GM23338 (cell line): ENCODE measurements around the gene ZNF469. TPM values are rescaled to one million over a fixed set of nuclear protein-coding genes. Genes with fewer than 3 reads are reported as not detected.

Experiments used
- ATAC-seq: fragments of 200-7000 bp; cut with Tn5 transposase; 3 replicates; pipeline ENCODE4 v1.9.1; 2020
- DNase-seq: peaks from one replicate; pipeline ENCODE4 v3.0.0-alpha.2; 2015; ENCODE audit warnings: low spot score
- H2AFZ ChIP-seq: fragments of 200-600 bp; sonication (generic); 2 replicates; pipeline ENCODE4 v1.8.0; 2016; ENCODE audit warnings: antibody characterized with exemption, mild to moderate bottlenecking, moderate library complexity
- H3F3A ChIP-seq: fragments of 200-600 bp; sonication (generic); replicated peaks from 2 replicates; pipeline ENCODE4 v1.8.0; 2017; ENCODE audit warnings: antibody characterized with exemption, mixed run types, low read depth
- H3K27ac ChIP-seq: fragments of 200-600 bp; sonication (generic); 2 replicates; pipeline ENCODE4 v1.6.1; 2016; ENCODE audit warnings: low read depth
- H3K27me3 ChIP-seq: fragments of 200-600 bp; sonication (generic); 2 replicates; pipeline ENCODE4 v1.8.0; 2016; ENCODE audit warnings: mild to moderate bottlenecking, mixed run types, moderate library complexity; ENCODE audit not compliant: insufficient read depth
- H3K36me3 ChIP-seq: fragments of 200-600 bp; sonication (generic); 2 replicates; pipeline ENCODE4 v1.8.0; 2016; ENCODE audit warnings: mild to moderate bottlenecking; ENCODE audit not compliant: insufficient read depth
- H3K4me1 ChIP-seq: fragments of 200-600 bp; sonication (generic); 2 replicates; pipeline ENCODE4 v1.8.0; 2016; ENCODE audit warnings: mild to moderate bottlenecking, moderate library complexity; ENCODE audit not compliant: insufficient read depth
- H3K4me2 ChIP-seq: fragments of 200-600 bp; sonication (generic); 2 replicates; pipeline ENCODE4 v1.7.1; 2017; ENCODE audit warnings: mixed run types
- H3K4me3 ChIP-seq: fragments of 200-600 bp; sonication (generic); 2 replicates; pipeline ENCODE4 v1.6.1; 2016; ENCODE audit warnings: mixed run types
- H3K79me2 ChIP-seq: fragments of 200-600 bp; sonication (generic); replicated peaks from 2 replicates; pipeline ENCODE4 v1.8.0; 2017; ENCODE audit warnings: mild to moderate bottlenecking; ENCODE audit not compliant: insufficient read depth
- H3K9me2 ChIP-seq: fragments of 200-600 bp; sonication (generic); 2 replicates; pipeline ENCODE4 v1.8.0; 2017; ENCODE audit not compliant: insufficient read depth
- H4K20me1 ChIP-seq: fragments of 200-600 bp; sonication (generic); replicated peaks from 2 replicates; pipeline ENCODE4 v1.8.0; 2017; ENCODE audit warnings: mild to moderate bottlenecking; ENCODE audit not compliant: insufficient read depth
- H3K27ac Mint-ChIP-seq: 2 replicates; pipeline ENCODE4 v1.8.0; 2020; ENCODE audit warnings: inconsistent platforms, mild to moderate bottlenecking, moderate library complexity, mixed read lengths
- H3K27me3 Mint-ChIP-seq: 3 replicates; pipeline ENCODE4 v1.8.0; 2022; ENCODE audit warnings: low read depth, mild to moderate bottlenecking, moderate library complexity, mixed read lengths, inconsistent platforms; ENCODE audit not compliant: insufficient read depth, poor library complexity
- H3K36me3 Mint-ChIP-seq: 3 replicates; pipeline ENCODE4 v1.8.0; 2021; ENCODE audit warnings: low read depth, mild to moderate bottlenecking, inconsistent platforms, moderate library complexity, mixed read lengths
- H3K4me1 Mint-ChIP-seq: 3 replicates; pipeline ENCODE4 v1.8.0; 2020; ENCODE audit warnings: mild to moderate bottlenecking, inconsistent platforms, mixed read lengths
- H3K4me3 Mint-ChIP-seq: 3 replicates; pipeline ENCODE4 v1.8.0; 2021; ENCODE audit warnings: moderate library complexity, mild to moderate bottlenecking, inconsistent platforms, mixed read lengths
- H3K9me3 Mint-ChIP-seq: 3 replicates; pipeline ENCODE4 v1.8.0; 2020; ENCODE audit warnings: moderate library complexity, mild to moderate bottlenecking, inconsistent platforms, mixed read lengths
- CREB1 ChIP-seq: fragments of 250-450 bp; sonication (Bioruptor Pico); IDR thresholded peaks from 2 replicates; pipeline ENCODE4 v1.5.0; 2020; ENCODE audit warnings: low read depth, mild to moderate bottlenecking, moderate library complexity
- ZNF331 ChIP-seq: fragments of 250-450 bp; sonication (Bioruptor Pico); IDR thresholded peaks from 2 replicates; pipeline ENCODE4 v1.5.0; 2020; ENCODE audit warnings: low read depth, mild to moderate bottlenecking, moderate library complexity
- ZNF462 ChIP-seq: fragments of 250-450 bp; sonication (Bioruptor Pico); IDR thresholded peaks from 2 replicates; pipeline ENCODE4 v1.5.0; 2020; ENCODE audit warnings: mild to moderate bottlenecking, moderate library complexity
- polyA plus RNA-seq: library from polyadenylated mRNA; unstranded; fragments of >200 nt; fragmentation: Nextera tagmentation; extraction: Ambion mirVana; gene quantifications from 2 replicates; pipeline ENCODE4 v1.2.1, GENCODE V29; 2016
- total RNA-seq: library from RNA; depleted of rRNA; stranded (reverse); fragments of >200 nt; shearing (Covaris generic); gene quantifications from 2 replicates; pipeline ENCODE4 v1.2.3, GENCODE V29; 2014
- TF ChIP-seq, protein P1 (sequence below), 2 experiments: fragments of 200-600 bp in 1 of 2; sonication (generic) in 1 of 2; conservative IDR thresholded peaks; 2 replicates each; pipeline versions ENCODE4 v1.5.1 to v1.6.1; 2016 to 2017; ENCODE audit warnings: antibody characterized with exemption in 2 of 2, low read depth in 2 of 2, mild to moderate bottlenecking in 2 of 2, moderate library complexity in 1 of 2

The ZNF469 gene
- total and polyA plus RNA-seq, 2 experiments from 2014 or later, result 0.23 to 1.9 TPM

DNA sequence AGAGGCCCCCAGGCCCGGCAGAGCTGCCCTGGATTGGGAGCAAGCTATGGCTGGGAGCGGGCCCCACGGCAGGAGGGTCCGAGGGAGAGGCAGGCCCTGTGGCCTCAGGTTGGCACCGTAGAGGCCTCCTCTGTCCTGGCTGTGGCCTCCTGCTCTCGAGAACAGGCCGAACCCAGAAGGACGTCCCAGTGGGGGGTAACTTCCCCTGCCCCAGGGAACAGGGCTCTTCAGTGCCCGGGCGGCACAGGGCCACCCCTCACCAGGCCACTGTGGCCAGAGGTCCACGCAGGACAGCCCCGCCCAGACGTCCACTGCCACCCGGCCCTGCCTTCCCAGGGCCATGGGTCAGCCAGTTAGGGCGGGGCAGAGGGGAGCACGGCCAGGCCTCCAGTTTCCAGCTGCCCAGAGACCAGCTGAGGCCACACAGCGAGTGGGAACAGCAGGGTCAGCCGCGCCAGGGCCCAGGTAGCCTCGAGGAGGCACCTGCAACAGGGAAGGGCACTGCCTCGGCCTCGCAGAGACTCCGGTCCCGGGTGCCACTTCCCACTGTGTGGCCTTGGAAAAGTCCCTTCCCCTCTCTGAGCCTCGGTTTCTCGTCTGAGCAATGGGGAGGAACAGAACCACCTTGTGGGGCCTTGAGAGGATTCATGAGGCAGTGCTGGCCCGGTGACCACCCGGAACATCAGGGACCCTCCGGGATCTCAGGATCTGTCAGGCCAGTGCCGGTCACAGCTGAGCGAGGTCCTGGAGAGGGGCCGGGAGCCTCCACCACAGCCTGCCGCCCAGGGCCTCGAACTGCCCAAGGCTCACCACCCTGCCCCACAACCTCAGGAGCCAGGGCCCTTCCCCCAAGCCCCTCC lies 32.0 kb downstream of the ZNF469 start:
- no peak overlapping the region for H3K27ac ChIP-seq
- no peaks in the 10 kb centered on the region for H3K4me1 ChIP-seq
- peaks cover 8% of the 10 kb centered on the region for H3K27me3 Mint-ChIP-seq
- H3K4me1 Mint-ChIP-seq, result no peaks in the 10 kb centered on the region
- no peaks in the 10 kb centered on the region for H3K79me2 ChIP-seq
- H3K4me2 ChIP-seq, result no peak overlapping the region
- H3K36me3 Mint-ChIP-seq, result no peaks in the 10 kb centered on the region
- H3K27ac Mint-ChIP-seq, result no peak overlapping the region
- no peak overlapping the region for H3K4me3 ChIP-seq
- ATAC-seq, result no peak
- no peak overlapping the region for H3K4me3 Mint-ChIP-seq
- DNase-seq, result no peak
- H3K27me3 ChIP-seq, result no peaks in the 10 kb centered on the region
- H3K9me3 Mint-ChIP-seq, result no peaks in the 10 kb centered on the region
- H3F3A ChIP-seq, result no peaks in the 10 kb centered on the region
- H3K9me2 ChIP-seq, result no peaks in the 10 kb centered on the region
- no peaks in the 10 kb centered on the region for H4K20me1 ChIP-seq
- no peak overlapping the region for H2AFZ ChIP-seq
- H3K36me3 ChIP-seq, result no peaks in the 10 kb centered on the region
- TF ChIP-seq, protein P1, sequence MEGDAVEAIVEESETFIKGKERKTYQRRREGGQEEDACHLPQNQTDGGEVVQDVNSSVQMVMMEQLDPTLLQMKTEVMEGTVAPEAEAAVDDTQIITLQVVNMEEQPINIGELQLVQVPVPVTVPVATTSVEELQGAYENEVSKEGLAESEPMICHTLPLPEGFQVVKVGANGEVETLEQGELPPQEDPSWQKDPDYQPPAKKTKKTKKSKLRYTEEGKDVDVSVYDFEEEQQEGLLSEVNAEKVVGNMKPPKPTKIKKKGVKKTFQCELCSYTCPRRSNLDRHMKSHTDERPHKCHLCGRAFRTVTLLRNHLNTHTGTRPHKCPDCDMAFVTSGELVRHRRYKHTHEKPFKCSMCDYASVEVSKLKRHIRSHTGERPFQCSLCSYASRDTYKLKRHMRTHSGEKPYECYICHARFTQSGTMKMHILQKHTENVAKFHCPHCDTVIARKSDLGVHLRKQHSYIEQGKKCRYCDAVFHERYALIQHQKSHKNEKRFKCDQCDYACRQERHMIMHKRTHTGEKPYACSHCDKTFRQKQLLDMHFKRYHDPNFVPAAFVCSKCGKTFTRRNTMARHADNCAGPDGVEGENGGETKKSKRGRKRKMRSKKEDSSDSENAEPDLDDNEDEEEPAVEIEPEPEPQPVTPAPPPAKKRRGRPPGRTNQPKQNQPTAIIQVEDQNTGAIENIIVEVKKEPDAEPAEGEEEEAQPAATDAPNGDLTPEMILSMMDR (conservative IDR thresholded peaks at IDR 0.05; ENCODE audit: low read depth in 2 of 2), result no peak
- TF ChIP-seq CREB1 (no peak), ZNF331 (no peak), ZNF462 (CRISPR knock-in tag) (no peak)
